Neural progenitor cell (in vitro differentiated cells): ENCODE measurements around the gene KLHL6.

Experiments used
- CTCF ChIP-seq: fragments of 200-600 bp; sonication (generic); IDR thresholded peaks from 2 replicates; pipeline ENCODE4 v1.5.1; 2017; ENCODE audit warnings: antibody characterized with exemption, mild to moderate bottlenecking
- EZH2 ChIP-seq: fragments of 200-600 bp; sonication (generic); IDR thresholded peaks from 2 replicates; pipeline ENCODE4 v1.6.1; 2017; ENCODE audit warnings: antibody characterized with exemption, mild to moderate bottlenecking, moderate library complexity

- TF ChIP-seq CTCF: no peak
- TF ChIP-seq EZH2: no peak
These were observed 31.0 kb downstream of the KLHL6 start for GRCh38 chr3:183524476-183524875.
